ENCODE results near the gene HOXC9. TPM values are rescaled to one million over a fixed set of nuclear protein-coding genes. Genes with fewer than 3 reads are reported as not detected.

Gene HOXC9
- total and polyA plus RNA-seq, 9 donors: 12.6 to 19.2 (median 15.6) TPM

- Histone ChIP-seq H3K27ac (ENCODE audit: low read length) (peak overlapping the region; percentile 99), H3K36me3 (ENCODE audit: control insufficient read depth, insufficient read depth, low read length) (peaks cover 13% of the 10 kb centered on the region), H3K9me3 (replicated peaks; ENCODE audit: control insufficient read depth, low read depth, low read length) (no peaks in the 10 kb centered on the region), H3K4me3 (ENCODE audit: low read length) (peak overlapping the region; percentile 8), H3K27me3 (ENCODE audit: control insufficient read depth, insufficient read depth, low read length) (peaks cover 78% of the 10 kb centered on the region), H3K4me1 (ENCODE audit: control insufficient read depth, insufficient read depth, low read length) (peaks cover 82% of the 10 kb centered on the region)
- DNase-seq: no peak
- 51% methylated on average over 4 of the region's 19 CpGs for WGBS (ENCODE audit: insufficient coverage)
Measured at GRCh38 chr12:54002915-54003389, 3.0 kb downstream of the HOXC9 start.

GRCh38 chr12:54003625-54004024 is 3.7 kb downstream of the HOXC9 start:
- H3K4me3 ChIP-seq (ENCODE audit: low read length): no peak overlapping the region
- H3K36me3 ChIP-seq (ENCODE audit: control insufficient read depth, insufficient read depth, low read length): peaks cover 13% of the 10 kb centered on the region
- 34% methylated on average over 3 of the region's 3 CpGs for WGBS (ENCODE audit: insufficient coverage)
- peak overlapping the region; percentile 99 for H3K27ac ChIP-seq (ENCODE audit: low read length)
- no peak for DNase-seq
- H3K27me3 ChIP-seq (ENCODE audit: control insufficient read depth, insufficient read depth, low read length): peaks cover 77% of the 10 kb centered on the region
- H3K4me1 ChIP-seq (ENCODE audit: control insufficient read depth, insufficient read depth, low read length): peaks cover 81% of the 10 kb centered on the region
- no peaks in the 10 kb centered on the region for H3K9me3 ChIP-seq (replicated peaks; ENCODE audit: control insufficient read depth, low read depth, low read length)

GRCh38 chr12:54004063-54004840 is 4.3 kb downstream of the HOXC9 start:
- WGBS (ENCODE audit: insufficient coverage): 47% methylated on average over 2 of the region's 20 CpGs
- H3K4me3 ChIP-seq (ENCODE audit: low read length): no peak overlapping the region
- peaks cover 13% of the 10 kb centered on the region for H3K36me3 ChIP-seq (ENCODE audit: control insufficient read depth, insufficient read depth, low read length)
- DNase-seq: no peak
- no peaks in the 10 kb centered on the region for H3K9me3 ChIP-seq (replicated peaks; ENCODE audit: control insufficient read depth, low read depth, low read length)
- peak overlapping the region; percentile 99 for H3K27ac ChIP-seq (ENCODE audit: low read length)
- peaks cover 76% of the 10 kb centered on the region for H3K4me1 ChIP-seq (ENCODE audit: control insufficient read depth, insufficient read depth, low read length)
- H3K27me3 ChIP-seq (ENCODE audit: control insufficient read depth, insufficient read depth, low read length): peaks cover 73% of the 10 kb centered on the region

GRCh38 chr12:54004841-54005530 is 5.0 kb downstream of the HOXC9 start:
- Histone ChIP-seq H3K27me3 (ENCODE audit: control insufficient read depth, insufficient read depth, low read length) (peaks cover 75% of the 10 kb centered on the region), H3K4me1 (ENCODE audit: control insufficient read depth, insufficient read depth, low read length) (peaks cover 83% of the 10 kb centered on the region), H3K4me3 (ENCODE audit: low read length) (peak overlapping the region; percentile 11), H3K9me3 (replicated peaks; ENCODE audit: control insufficient read depth, low read depth, low read length) (no peaks in the 10 kb centered on the region), H3K36me3 (ENCODE audit: control insufficient read depth, insufficient read depth, low read length) (peaks cover 13% of the 10 kb centered on the region), H3K27ac (ENCODE audit: low read length) (peak overlapping the region; percentile 99)
- DNase-seq: peak; percentile 88
- 25% methylated on average over 23 of the region's 31 CpGs for WGBS (ENCODE audit: insufficient coverage)

GRCh38 chr12:54005531-54005852 is 5.5 kb downstream of the HOXC9 start:
- no peaks in the 10 kb centered on the region for H3K9me3 ChIP-seq (replicated peaks; ENCODE audit: control insufficient read depth, low read depth, low read length)
- 19% methylated on average over 22 of the region's 26 CpGs for WGBS (ENCODE audit: insufficient coverage)
- peak; percentile 47 for DNase-seq
- H3K4me3 ChIP-seq (ENCODE audit: low read length): peak overlapping the region; percentile 0
- peaks cover 13% of the 10 kb centered on the region for H3K36me3 ChIP-seq (ENCODE audit: control insufficient read depth, insufficient read depth, low read length)
- H3K27ac ChIP-seq (ENCODE audit: low read length): peak overlapping the region; percentile 99
- H3K4me1 ChIP-seq (ENCODE audit: control insufficient read depth, insufficient read depth, low read length): peaks cover 83% of the 10 kb centered on the region
- H3K27me3 ChIP-seq (ENCODE audit: control insufficient read depth, insufficient read depth, low read length): peaks cover 77% of the 10 kb centered on the region

GRCh38 chr12:54005853-54006558 is 6.0 kb downstream of the HOXC9 start:
- Histone ChIP-seq H3K27ac (ENCODE audit: low read length) (peak overlapping the region; percentile 99), H3K36me3 (ENCODE audit: control insufficient read depth, insufficient read depth, low read length) (peaks cover 13% of the 10 kb centered on the region), H3K4me3 (ENCODE audit: low read length) (peak overlapping the region; percentile 22), H3K27me3 (ENCODE audit: control insufficient read depth, insufficient read depth, low read length) (peaks cover 74% of the 10 kb centered on the region), H3K4me1 (ENCODE audit: control insufficient read depth, insufficient read depth, low read length) (peaks cover 81% of the 10 kb centered on the region), H3K9me3 (replicated peaks; ENCODE audit: control insufficient read depth, low read depth, low read length) (no peaks in the 10 kb centered on the region)
- DNase-seq: peak; percentile 95
- WGBS (ENCODE audit: insufficient coverage): 13% methylated on average over 37 of the region's 39 CpGs

- Histone ChIP-seq H3K4me1 (ENCODE audit: control insufficient read depth, insufficient read depth, low read length) (peaks cover 76% of the 10 kb centered on the region), H3K27me3 (ENCODE audit: control insufficient read depth, insufficient read depth, low read length) (peaks cover 69% of the 10 kb centered on the region), H3K36me3 (ENCODE audit: control insufficient read depth, insufficient read depth, low read length) (peaks cover 16% of the 10 kb centered on the region), H3K27ac (ENCODE audit: low read length) (peak overlapping the region; percentile 47), H3K9me3 (replicated peaks; ENCODE audit: control insufficient read depth, low read depth, low read length) (no peaks in the 10 kb centered on the region), H3K4me3 (ENCODE audit: low read length) (peak overlapping the region; percentile 22)
- no peak for DNase-seq
- WGBS (ENCODE audit: insufficient coverage): 49% methylated on average over 20 of the region's 22 CpGs
Measured at GRCh38 chr12:54006559-54007220, 6.7 kb downstream of the HOXC9 start.

- H3K27ac ChIP-seq (ENCODE audit: low read length): no peak overlapping the region
- H3K27me3 ChIP-seq (ENCODE audit: control insufficient read depth, insufficient read depth, low read length): peaks cover 64% of the 10 kb centered on the region
- H3K4me3 ChIP-seq (ENCODE audit: low read length): no peak overlapping the region
- WGBS (ENCODE audit: insufficient coverage): no CpG with 5 or more reads among the region's 2 CpGs
- H3K9me3 ChIP-seq (replicated peaks; ENCODE audit: control insufficient read depth, low read depth, low read length): no peaks in the 10 kb centered on the region
- peaks cover 66% of the 10 kb centered on the region for H3K4me1 ChIP-seq (ENCODE audit: control insufficient read depth, insufficient read depth, low read length)
- DNase-seq: no peak
- H3K36me3 ChIP-seq (ENCODE audit: control insufficient read depth, insufficient read depth, low read length): peaks cover 13% of the 10 kb centered on the region
Measured at GRCh38 chr12:54007538-54008259, 7.7 kb downstream of the HOXC9 start.

- H3K4me1 ChIP-seq (ENCODE audit: control insufficient read depth, insufficient read depth, low read length): peaks cover 63% of the 10 kb centered on the region
- peaks cover 8% of the 10 kb centered on the region for H3K36me3 ChIP-seq (ENCODE audit: control insufficient read depth, insufficient read depth, low read length)
- WGBS (ENCODE audit: insufficient coverage): no CpG with 5 or more reads among the region's 2 CpGs
- no peaks in the 10 kb centered on the region for H3K9me3 ChIP-seq (replicated peaks; ENCODE audit: control insufficient read depth, low read depth, low read length)
- H3K27me3 ChIP-seq (ENCODE audit: control insufficient read depth, insufficient read depth, low read length): peaks cover 63% of the 10 kb centered on the region
- H3K27ac ChIP-seq (ENCODE audit: low read length): no peak overlapping the region
- DNase-seq: no peak
- H3K4me3 ChIP-seq (ENCODE audit: low read length): no peak overlapping the region
Measured at GRCh38 chr12:54008260-54008552, 8.2 kb downstream of the HOXC9 start.

Data from muscle of leg (tissue), 11 donors.